Keratinocyte (primary cell): Measurements from ENCODE around the gene PPARGC1A. TPM values are rescaled to one million over a fixed set of nuclear protein-coding genes. Genes with fewer than 3 reads are reported as not detected.

Source experiments
- DNase-seq: peaks from one replicate; pipeline ENCODE4 v3.0.0-alpha.2; 2011; ENCODE audit warnings: low read depth, missing footprints, low spot score
- FAIRE-seq: peaks from 2 replicates; lab custom pipeline; 2011; peaks lifted over from hg19 to GRCh38; lab: Jason Lieb, UNC
- H2AFZ ChIP-seq: 2 replicates; pipeline ENCODE4 v1.6.0; 2012; ENCODE audit warnings: low read length, control low read depth, inconsistent platforms; ENCODE audit not compliant: control insufficient read depth
- H3K27ac ChIP-seq: 2 replicates; pipeline ENCODE4 v1.5.1; 2011; ENCODE audit warnings: low read length; ENCODE audit not compliant: control insufficient read depth, insufficient read depth
- H3K27me3 ChIP-seq: 3 replicates; pipeline ENCODE4 v1.6.0; 2011; ENCODE audit warnings: low read length; ENCODE audit not compliant: control insufficient read depth, insufficient read depth; ENCODE audit errors: extremely low read depth
- H3K36me3 ChIP-seq, 2 experiments: 2 replicates in 1 of 2; 3 replicates in 1 of 2; pipeline ENCODE4 v1.5.1; 2011; ENCODE audit warnings: low read length in 2 of 2, mild to moderate bottlenecking in 1 of 2; ENCODE audit not compliant: control insufficient read depth in 2 of 2, insufficient read depth in 2 of 2; ENCODE audit errors: extremely low read depth in 1 of 2
- H3K4me1 ChIP-seq: 3 replicates; pipeline ENCODE4 v1.5.1; 2011; ENCODE audit warnings: low read length; ENCODE audit not compliant: control insufficient read depth, insufficient read depth; ENCODE audit errors: extremely low read depth
- H3K4me2 ChIP-seq: 3 replicates; pipeline ENCODE4 v1.6.0; 2011; ENCODE audit warnings: low read depth, low read length; ENCODE audit not compliant: control insufficient read depth, insufficient read depth; ENCODE audit errors: extremely low read depth
- H3K4me3 ChIP-seq, 3 experiments: fragments of 200-600 bp in 1 of 3; sonication (generic) in 1 of 3; 2 replicates in 2 of 3; 3 replicates in 1 of 3; pipeline ENCODE4 v1.5.1; 2011 to 2016; ENCODE audit warnings: low read length in 3 of 3, mild to moderate bottlenecking in 3 of 3, control low read depth in 2 of 3, inconsistent platforms in 1 of 3, low read depth in 1 of 3, mixed read lengths in 1 of 3, mixed run types in 1 of 3, moderate library complexity in 1 of 3; ENCODE audit not compliant: control insufficient read depth in 2 of 3, insufficient read depth in 2 of 3; ENCODE audit errors: extremely low read depth in 1 of 3
- H3K79me2 ChIP-seq: 2 replicates; pipeline ENCODE4 v1.6.0; 2012; ENCODE audit warnings: low read length; ENCODE audit not compliant: control insufficient read depth, insufficient read depth
- H3K9ac ChIP-seq: 3 replicates; pipeline ENCODE4 v1.6.0; 2011; ENCODE audit warnings: low read length; ENCODE audit not compliant: control insufficient read depth, insufficient read depth; ENCODE audit errors: extremely low read depth
- H3K9me1 ChIP-seq: 3 replicates; pipeline ENCODE4 v1.6.0; 2011; ENCODE audit warnings: low read length; ENCODE audit not compliant: control insufficient read depth, insufficient read depth; ENCODE audit errors: extremely low read depth
- H3K9me3 ChIP-seq: 2 replicates; pipeline ENCODE4 v1.5.1; 2012; ENCODE audit warnings: low read depth, low read length; ENCODE audit not compliant: control insufficient read depth
- H4K20me1 ChIP-seq: 3 replicates; pipeline ENCODE4 v1.6.0; 2011; ENCODE audit warnings: low read length; ENCODE audit not compliant: control insufficient read depth, insufficient read depth; ENCODE audit errors: extremely low read depth
- EZH2 ChIP-seq: IDR thresholded peaks from one replicate; pipeline ENCODE4 v1.6.1; 2012; ENCODE audit warnings: inconsistent platforms, mild to moderate bottlenecking, low read length, moderate library complexity
- dilution Hi-C: fragments of 300-500 bp; cut with MboI; formaldehyde crosslinking; loops from one replicate; pipeline ENCODE4 v1.7.0; 2020; ENCODE audit warnings: low sequenced_read_pairs; ENCODE audit not compliant: extremely low pct_ligation_motif_present
- polyA plus RNA-seq, 5 experiments: library from polyadenylated mRNA; depleted of rRNA in 3 of 5; stranded (reverse) in 3 of 5; stranded (forward) in 1 of 5; unstranded in 1 of 5; fragments of >200 nt; gene quantifications; 1 replicate in 1 of 5; 2 replicates in 3 of 5; 3 replicates in 1 of 5; pipeline versions ENCODE4 v1.2.1 to v1.2.3, GENCODE V29; 2011 to 2012; ENCODE audit warnings: missing spikeins in 2 of 5, low read depth in 1 of 5, low replicate concordance in 1 of 5
- TF ChIP-seq, protein P1 (sequence below), 3 experiments: IDR thresholded peaks in 1 of 3; conservative IDR thresholded peaks in 1 of 3; optimal IDR thresholded peaks in 1 of 3; 2 replicates in 2 of 3; 3 replicates in 1 of 3; pipeline versions ENCODE3 to v1.5.1; 2011; ENCODE audit warnings: low read length in 3 of 3, mild to moderate bottlenecking in 3 of 3, moderate library complexity in 2 of 3, control low read depth in 1 of 3, inconsistent platforms in 1 of 3; ENCODE audit not compliant: insufficient read depth in 2 of 3; ENCODE audit errors: extremely low read depth in 1 of 3

PPARGC1A gene
- polyA plus RNA-seq, 1 donor (not counting 4 experiments of a cell fraction or from before 2014, with no cell fraction given) = 0.18 TPM

DNA sequence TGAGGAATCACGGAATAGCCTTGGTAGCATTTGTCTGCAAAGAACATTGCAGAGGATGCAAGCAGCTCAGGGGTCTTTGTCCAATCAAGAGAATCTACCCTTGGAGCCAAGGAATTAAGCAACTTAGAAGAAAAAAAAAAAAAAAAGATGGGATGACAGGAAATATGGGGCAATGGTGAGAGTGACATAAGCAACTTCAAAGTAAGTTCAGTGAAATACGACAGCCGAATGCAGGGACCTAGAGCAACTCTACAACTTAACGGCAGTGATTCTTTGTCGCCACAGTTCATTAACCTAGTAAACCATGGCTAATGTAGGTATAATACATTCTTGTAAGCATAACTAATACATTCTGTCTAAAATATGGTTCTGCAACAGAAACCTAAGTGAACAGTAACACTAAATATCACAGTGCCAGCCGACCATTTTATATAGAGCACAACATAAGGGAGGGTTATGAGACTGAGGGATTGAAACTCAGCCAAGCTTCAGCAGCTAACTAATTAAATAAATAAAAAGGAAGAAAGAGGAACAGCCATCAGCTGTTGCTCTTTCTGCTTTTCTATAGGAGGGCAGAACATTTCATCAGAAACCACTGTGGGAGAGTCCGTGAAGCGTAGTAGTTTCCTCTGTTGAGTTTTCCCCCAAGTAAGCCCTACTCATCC, 74.7 kb downstream of the PPARGC1A start:
- H2AFZ ChIP-seq = no peak overlapping the region

DNA sequence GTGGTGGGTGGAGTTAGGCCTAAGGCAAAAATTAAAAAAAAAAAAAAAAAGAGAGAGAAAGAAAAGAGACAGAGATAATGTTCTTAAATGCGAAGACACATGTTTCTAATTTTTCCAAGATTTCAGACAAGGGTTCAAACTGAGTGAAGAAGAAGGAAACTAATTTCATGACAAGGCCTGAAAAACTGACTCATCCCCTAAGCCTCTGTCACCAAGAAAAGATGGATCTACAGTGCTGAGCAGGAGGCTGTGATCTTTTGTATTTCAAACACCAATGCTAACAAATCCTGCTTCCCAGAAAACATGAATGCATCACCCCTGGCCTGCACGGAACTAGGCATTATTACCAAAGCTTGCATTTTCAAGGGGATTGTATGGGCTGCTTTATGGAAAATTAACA, 75.3 kb downstream of the PPARGC1A start:
- Histone ChIP-seq H3K9me3 (no peaks in the 10 kb centered on the region), H4K20me1 (no peaks in the 10 kb centered on the region), H3K27ac (no peak overlapping the region), H2AFZ (no peak overlapping the region), H3K9me1 (no peaks in the 10 kb centered on the region), H3K9ac (no peak overlapping the region), H3K79me2 (no peaks in the 10 kb centered on the region), H3K36me3 (no peaks in the 10 kb centered on the region), H3K4me2 (no peak overlapping the region), H3K27me3 (no peaks in the 10 kb centered on the region), H3K4me3 (no peak overlapping the region), H3K4me1 (no peaks in the 10 kb centered on the region)
- DNase-seq = no peak
- dilution Hi-C loops = no loop called here
- FAIRE-seq = no peak
- no peak for TF ChIP-seq EZH2
- TF ChIP-seq, protein P1, sequence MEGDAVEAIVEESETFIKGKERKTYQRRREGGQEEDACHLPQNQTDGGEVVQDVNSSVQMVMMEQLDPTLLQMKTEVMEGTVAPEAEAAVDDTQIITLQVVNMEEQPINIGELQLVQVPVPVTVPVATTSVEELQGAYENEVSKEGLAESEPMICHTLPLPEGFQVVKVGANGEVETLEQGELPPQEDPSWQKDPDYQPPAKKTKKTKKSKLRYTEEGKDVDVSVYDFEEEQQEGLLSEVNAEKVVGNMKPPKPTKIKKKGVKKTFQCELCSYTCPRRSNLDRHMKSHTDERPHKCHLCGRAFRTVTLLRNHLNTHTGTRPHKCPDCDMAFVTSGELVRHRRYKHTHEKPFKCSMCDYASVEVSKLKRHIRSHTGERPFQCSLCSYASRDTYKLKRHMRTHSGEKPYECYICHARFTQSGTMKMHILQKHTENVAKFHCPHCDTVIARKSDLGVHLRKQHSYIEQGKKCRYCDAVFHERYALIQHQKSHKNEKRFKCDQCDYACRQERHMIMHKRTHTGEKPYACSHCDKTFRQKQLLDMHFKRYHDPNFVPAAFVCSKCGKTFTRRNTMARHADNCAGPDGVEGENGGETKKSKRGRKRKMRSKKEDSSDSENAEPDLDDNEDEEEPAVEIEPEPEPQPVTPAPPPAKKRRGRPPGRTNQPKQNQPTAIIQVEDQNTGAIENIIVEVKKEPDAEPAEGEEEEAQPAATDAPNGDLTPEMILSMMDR (optimal IDR thresholded peaks at IDR 0.05 in 1 of 3, IDR thresholded peaks at IDR 0.05 in 1 of 3, conservative IDR thresholded peaks at IDR 0.05 in 1 of 3; ENCODE audit: extremely low read depth in 1 of 3, insufficient read depth in 2 of 3, low read length in 3 of 3) = no peak

More for the DNA sequence above, 74.7 kb downstream of the PPARGC1A start:
- FAIRE-seq (no peak), DNase-seq (no peak)
- dilution Hi-C loops = no loop called here
- H4K20me1 ChIP-seq = no peaks in the 10 kb centered on the region
- TF ChIP-seq, protein P1 (optimal IDR thresholded peaks at IDR 0.05 in 1 of 3, IDR thresholded peaks at IDR 0.05 in 1 of 3, conservative IDR thresholded peaks at IDR 0.05 in 1 of 3; ENCODE audit: extremely low read depth in 1 of 3, insufficient read depth in 2 of 3, low read length in 3 of 3) = no peak
- no peak for TF ChIP-seq EZH2
- H3K36me3 ChIP-seq = no peaks in the 10 kb centered on the region
- no peaks in the 10 kb centered on the region for H3K79me2 ChIP-seq
- no peak overlapping the region for H3K4me2 ChIP-seq
- no peaks in the 10 kb centered on the region for H3K9me3 ChIP-seq
- no peak overlapping the region for H3K27ac ChIP-seq
- H3K9ac ChIP-seq = no peak overlapping the region
- no peaks in the 10 kb centered on the region for H3K4me1 ChIP-seq
- H3K27me3 ChIP-seq = no peaks in the 10 kb centered on the region
- no peaks in the 10 kb centered on the region for H3K9me1 ChIP-seq
- H3K4me3 ChIP-seq = no peak overlapping the region
